OCI-M1 (cell line): ENCODE data around the gene CHRNG.

ENCODE experiments used
- DNase-seq: peaks from one replicate; lab custom pipeline; 2025; lab: John Stamatoyannopoulos, UW

CHRNG gene

DNA sequence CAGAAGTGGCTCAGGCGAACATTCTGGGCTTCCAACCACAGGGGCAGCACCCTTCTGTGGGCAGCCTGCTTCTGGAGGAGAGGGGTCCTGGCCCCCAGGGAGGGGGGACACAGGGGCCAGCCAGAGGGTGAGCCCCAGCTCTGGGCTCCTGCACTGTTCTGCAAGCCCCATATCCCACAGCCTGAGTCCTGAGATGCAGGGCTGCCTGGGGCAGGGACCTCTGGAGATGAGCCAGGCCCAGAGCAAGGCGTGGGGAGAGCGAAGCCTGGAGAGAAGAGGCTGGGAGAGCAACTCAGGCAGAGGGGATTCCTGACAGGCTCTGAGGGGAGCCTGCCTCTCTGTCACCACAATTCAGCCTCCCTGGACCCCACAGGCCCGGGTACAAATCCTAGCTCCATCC lies 32.8 kb upstream of the CHRNG start:
- no peak for DNase-seq

GRCh38 chr2:232508251-232508650 lies 31.2 kb upstream of the CHRNG start:
- no peak for DNase-seq

- DNase-seq: no peak
These were observed 28.1 kb upstream of the CHRNG start for GRCh38 chr2:232511336-232511890.

- no peak for DNase-seq
These were observed 26.9 kb upstream of the CHRNG start for GRCh38 chr2:232512602-232513001.

DNA sequence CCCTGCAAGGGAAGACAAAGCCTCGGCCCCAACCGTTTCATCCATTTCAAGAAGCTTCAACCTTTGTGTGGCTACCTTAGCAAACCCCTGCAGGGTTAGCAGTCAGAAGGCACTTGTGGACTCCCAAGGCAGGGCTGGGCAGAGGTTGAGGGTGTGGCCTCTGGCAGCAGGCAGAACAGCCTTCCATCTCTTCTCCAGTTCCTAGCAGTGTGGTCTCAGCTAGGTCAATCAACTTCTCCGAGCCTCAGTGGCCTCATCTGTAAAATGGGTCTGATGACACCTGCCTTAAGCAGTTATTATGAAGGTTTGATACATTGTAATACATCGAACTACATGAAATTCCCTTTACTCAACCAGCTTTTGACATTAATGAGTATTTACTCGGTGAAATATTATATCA lies 26.1 kb upstream of the CHRNG start:
- no peak for DNase-seq

DNA sequence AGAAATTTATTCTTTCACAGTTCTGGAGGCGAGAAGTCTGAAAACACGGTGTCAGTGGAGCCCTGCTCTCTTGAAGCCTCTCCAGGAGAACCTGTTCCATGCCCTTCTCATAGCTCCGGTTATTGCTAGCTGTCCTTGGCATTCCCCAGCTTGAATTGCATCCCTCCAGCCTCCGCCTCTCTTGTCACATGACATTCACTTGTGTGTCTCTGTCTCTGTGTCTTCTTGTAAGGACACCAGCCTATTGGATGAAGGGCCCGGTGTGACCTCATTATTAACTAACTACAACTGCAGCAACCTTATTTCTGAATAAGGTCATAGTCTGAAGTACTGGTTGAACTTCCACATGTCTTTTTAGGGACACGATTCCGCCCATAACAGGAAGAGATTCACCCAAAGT lies 23.9 kb upstream of the CHRNG start:
- no peak for DNase-seq

DNA sequence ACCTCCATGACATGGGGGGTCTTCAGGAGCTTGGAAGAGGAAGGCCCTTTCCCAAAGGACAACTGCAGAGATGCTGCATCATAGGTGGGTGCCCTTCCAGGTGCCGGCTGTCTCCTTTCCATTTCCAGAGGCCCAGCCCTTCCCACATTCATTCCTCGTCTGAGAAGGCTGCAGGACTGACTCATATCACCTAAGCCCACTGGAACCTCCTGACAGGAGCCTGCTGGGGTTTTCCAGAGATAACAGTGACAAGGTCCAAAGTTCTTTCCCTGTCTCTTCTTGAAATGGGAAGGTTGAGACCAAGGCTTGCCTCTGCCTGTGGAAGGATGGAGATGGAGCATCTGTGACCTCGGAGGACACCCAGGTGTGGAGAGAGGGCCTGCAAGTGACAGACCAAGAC lies 22.9 kb upstream of the CHRNG start:
- DNase-seq: no peak

DNA sequence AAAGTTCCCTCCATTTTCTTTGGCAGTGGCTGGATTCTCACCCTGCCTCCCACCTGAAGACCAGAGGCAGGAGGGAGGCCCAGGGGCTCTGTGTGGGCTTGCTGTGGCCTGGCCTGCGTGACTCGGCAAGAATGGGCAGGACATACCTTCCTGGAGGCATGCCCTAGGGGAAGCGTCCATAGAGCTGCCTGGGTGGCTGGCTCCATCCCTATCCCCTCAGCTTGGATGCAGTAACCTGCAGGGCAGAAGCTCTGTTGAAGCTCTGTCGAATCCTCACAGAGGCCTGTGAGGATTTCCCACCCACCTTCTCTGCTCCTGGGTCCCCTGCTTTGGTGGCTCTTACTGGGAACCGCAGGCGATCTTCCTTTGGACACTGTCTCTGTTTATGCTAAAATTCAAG lies 20.6 kb upstream of the CHRNG start:
- DNase-seq: no peak

DNA sequence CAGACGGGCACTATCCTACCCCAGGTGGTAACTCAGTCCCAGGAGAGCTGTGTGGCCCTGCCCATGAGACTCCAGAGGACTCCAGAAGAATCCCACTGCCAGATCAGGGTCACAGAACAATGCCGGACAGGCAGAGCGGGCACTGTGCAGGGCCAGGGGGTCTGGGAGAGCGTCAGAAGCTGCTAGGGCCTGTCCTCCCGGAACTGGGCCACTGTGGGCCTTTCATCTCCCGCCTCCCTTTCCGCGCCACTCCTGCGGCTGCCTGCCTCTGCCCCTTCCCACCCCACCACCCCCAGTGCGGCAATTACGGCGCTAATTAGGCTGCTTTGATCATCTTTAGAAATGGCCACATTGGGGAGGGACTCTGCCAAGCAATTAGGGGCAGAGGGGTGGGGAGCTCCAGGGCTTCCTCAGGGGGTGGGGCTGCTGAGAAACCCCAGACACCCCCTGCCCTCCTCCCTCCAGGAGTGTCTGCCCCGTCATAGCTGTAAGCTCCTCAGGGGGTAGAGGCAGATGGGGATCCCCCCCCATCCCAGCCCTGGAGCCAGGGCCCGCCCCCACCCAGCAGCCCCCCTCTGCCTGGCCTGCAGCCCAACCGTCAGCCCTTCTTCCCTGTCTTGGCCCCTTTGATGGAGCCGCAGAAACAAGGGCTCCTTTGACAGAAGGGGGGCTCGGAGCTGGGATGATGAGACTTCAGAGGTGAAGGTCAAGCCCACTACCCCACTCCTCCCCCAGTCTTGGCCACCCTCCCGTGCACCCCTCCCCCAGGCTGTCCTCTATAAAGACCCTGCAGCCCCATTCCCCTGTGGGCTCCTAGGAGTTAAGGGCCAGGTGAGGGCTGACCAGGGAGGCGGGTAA lies 19.7 kb upstream of the CHRNG start, which contains the start of gene PRSS56:
Gene PRSS56 (plus strand): TSS at position 808 of the 858 bp plus-strand sequence. CDS start 211 bp downstream, outside the sequence.
- DNase-seq: no peak

- no peak for DNase-seq
These were observed 19.0 kb upstream of the CHRNG start for GRCh38 chr2:232520489-232520888.

- no peak for DNase-seq
These were observed 18.4 kb upstream of the CHRNG start for GRCh38 chr2:232521098-232521497.

DNA sequence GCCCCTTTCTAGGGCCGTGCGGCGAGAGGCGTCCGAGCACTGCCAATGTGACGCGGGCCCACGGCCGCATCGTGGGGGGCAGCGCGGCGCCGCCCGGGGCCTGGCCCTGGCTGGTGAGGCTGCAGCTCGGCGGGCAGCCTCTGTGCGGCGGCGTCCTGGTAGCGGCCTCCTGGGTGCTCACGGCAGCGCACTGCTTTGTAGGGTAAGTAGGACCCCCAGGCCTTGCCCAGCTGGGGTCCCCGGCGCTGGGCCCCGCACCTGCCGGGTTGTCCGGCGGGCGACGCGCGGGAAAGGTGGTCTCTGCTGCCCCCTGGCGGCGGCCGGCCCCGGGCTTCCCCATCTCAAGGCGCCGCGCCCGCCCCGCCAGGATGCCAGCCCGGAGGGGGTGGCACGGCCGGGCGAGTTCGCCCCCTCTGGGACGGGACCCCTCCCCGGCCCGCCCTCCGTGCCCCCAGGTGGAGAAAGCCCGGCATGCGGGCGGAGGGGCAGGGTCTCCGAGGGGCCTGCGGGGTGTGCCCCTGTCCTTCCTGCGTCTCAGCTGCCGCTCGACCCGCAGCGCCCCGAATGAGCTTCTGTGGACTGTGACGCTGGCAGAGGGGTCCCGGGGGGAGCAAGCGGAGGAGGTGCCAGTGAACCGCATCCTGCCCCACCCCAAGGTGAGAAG lies 17.4 kb upstream of the CHRNG start:
- peak; percentile 41 for DNase-seq

- no peak for DNase-seq
These were observed 16.7 kb upstream of the CHRNG start for GRCh38 chr2:232522623-232523401.

DNA sequence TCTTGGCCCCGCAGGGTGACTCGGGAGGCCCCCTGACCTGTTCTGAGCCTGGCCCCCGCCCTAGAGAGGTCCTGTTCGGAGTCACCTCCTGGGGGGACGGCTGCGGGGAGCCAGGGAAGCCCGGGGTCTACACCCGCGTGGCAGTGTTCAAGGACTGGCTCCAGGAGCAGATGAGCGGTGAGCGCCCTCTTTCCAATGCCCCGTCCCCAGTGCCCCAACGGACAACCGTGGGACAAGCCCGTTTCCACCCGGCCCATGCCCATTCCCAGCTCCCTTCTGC lies 16.1 kb upstream of the CHRNG start:
- no peak for DNase-seq

GRCh38 chr2:232523682-232524597 lies 15.6 kb upstream of the CHRNG start:
- DNase-seq: peak; percentile 16

- no peak for DNase-seq
These were observed 14.7 kb upstream of the CHRNG start for GRCh38 chr2:232524771-232525170.

DNA sequence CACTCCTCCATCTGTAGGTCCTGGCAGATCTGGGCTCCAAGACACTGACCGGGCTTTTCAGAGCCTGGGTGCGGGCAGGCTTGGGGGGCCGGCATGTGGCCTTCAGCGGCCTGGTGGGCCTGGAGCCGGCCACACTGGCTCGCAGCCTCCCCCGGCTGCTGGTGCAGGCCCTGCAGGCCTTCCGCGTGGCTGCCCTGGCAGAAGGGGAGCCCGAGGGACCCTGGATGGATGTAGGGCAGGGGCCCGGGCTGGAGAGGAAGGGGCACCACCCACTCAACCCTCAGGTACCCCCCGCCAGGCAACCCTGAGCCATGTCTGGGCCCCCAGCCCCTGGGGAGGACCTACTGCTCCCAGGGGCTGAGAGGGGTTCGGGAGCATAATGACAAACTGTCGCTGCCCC lies 14.3 kb upstream of the CHRNG start:
- DNase-seq: no peak

- DNase-seq: no peak
These were observed 13.6 kb upstream of the CHRNG start, which contains the start of gene CHRND for GRCh38 chr2:232525791-232526371. CHRND (plus strand) TSS chr2:232526160; CDS start chr2:232526216, 56 bp downstream.

GRCh38 chr2:232526372-232526941 lies 13.0 kb upstream of the CHRNG start:
- no peak for DNase-seq

GRCh38 chr2:232527905-232528470 lies 11.5 kb upstream of the CHRNG start:
- DNase-seq: no peak
